GM19193 (cell line): ENCODE results near the gene DGKK.

Source experiments
- POLR2A ChIP-seq: IDR thresholded peaks from 4 replicates; pipeline ENCODE4 v1.6.1; 2011; ENCODE audit not compliant: insufficient read depth, insufficient read length; ENCODE audit errors: extremely low read depth

Gene DGKK

GRCh38 chrX:50343917-50344316 is 126.7 kb downstream of the DGKK start:
- no peak for TF ChIP-seq POLR2A

- no peak for TF ChIP-seq POLR2A
Measured at GRCh38 chrX:50333308-50333707, 137.3 kb downstream of the DGKK start.

DNA sequence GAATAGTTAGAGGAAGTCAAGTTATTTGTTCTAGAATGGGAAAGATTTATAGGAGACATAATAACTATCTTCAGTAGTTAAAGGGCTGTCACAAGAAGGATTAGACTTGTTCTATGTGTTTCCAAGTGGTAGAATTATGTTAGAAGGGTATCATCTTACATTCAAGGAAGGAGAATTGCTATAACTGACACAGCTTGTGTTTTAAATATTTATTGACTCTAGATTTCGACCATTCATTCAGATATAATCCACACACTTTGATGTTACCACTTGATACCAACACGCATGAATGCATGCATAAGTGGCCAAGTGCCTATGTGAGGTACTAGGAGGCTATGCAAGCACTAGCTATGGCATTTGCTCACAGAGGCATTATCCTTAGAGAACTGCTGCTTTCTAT is 143.4 kb downstream of the DGKK start:
- no peak for TF ChIP-seq POLR2A
